Bone marrow (tissue), 2 donors: ENCODE measurements around the gene DOCK1.
A peak's percentile ranks its signal among the peaks of the same experiment; 100 is the strongest.
"Not testable (repeated sequence)": the region's sequence is repeated elsewhere in the genome, so short reads cannot be mapped to it uniquely, and the experiment has no call there.

Source experiments
- DNase-seq, 2 donors: peaks; one replicate each; lab custom pipeline; 2025; lab: John Stamatoyannopoulos, UW

Gene DOCK1

GRCh38 chr10:126904818-126905701, at the start of gene DOCK1:
TSS of gene DOCK1 (plus strand) at chr10:126905428. CDS start at chr10:126905518, 90 bp downstream.
- peak in 1 of 2 donors; percentile 8 for DNase-seq

- DNase-seq = no peak
Measured at GRCh38 chr10:126857178-126857806, 47.9 kb upstream of the DOCK1 start.

DNA sequence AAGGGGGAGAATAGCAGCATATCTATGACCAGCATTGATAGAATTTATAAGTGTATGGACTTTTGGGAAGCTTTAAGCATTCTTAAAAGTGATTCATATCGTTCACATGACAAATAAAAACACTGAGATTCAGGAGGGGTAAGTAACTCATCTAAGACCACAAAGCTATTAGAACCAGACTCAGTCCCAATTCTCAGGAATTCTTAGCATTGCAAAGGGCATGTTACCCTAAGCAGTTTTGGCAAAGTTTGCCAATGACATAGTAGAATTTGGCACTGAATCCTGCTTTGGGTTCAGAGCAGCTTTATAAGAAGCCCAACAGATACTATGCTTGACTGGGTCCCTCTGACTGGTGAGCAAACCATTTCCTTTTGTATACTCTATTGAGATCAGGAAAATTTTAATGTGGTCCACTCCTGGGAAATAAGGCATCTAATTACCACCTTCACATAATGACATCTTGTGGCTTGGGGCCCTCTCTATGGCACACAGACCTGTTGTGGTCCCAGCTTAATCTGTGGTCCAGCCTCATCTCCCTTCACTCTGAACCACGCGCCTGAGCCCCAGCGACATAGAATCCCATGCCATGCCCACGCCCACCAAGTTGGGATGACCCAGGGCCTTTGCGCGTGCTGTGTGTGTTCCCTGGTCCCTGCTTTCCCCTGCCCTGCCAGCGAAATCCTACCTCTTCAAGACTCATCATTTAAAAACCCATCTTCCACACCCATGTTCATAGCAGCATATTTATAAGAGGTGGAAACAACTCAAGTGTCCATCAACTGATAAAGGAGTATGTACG, 37.5 kb upstream of the DOCK1 start:
- no peak for DNase-seq

DNA sequence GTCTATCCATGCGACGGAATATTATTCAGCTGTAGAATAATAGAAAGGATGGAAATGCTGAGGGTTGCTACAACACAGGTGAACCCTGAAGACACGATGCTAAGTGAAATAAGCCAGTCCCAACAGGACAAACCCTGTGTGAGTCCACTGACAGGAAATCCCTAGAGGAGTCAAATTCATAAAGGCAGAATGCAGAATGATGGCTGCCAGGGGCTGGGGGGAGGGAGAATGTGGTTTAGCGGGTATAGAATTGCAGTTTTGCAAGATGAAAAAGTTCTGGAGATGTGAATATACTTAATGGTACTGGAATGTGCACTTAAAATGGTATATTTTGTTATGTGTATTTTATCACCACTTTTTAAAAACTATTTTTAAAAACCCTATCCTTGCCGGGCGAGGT, 36.9 kb upstream of the DOCK1 start:
- DNase-seq = no peak

GRCh38 chr10:126872135-126872534, 33.1 kb upstream of the DOCK1 start:
- no peak for DNase-seq

DNA sequence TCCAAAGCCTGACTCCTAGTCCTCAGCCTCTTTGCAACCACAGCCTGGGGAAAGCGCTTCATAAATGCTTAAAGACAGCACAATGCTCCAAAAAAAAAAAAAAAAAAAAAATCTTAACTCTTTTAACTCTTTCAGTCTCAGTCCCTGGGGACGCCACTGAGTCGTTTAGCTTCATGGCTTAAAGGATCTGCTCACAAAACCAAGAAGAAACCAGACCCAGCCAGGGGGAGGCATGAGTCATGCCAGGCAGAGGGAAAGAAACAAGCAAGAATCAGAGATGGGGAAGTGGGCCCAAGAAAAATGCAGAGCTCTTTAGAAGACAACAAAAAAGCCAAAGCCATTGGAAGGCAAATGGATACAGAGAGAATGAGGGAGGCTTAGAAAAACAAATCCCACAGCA, 32.5 kb upstream of the DOCK1 start:
- DNase-seq = no peak

DNA sequence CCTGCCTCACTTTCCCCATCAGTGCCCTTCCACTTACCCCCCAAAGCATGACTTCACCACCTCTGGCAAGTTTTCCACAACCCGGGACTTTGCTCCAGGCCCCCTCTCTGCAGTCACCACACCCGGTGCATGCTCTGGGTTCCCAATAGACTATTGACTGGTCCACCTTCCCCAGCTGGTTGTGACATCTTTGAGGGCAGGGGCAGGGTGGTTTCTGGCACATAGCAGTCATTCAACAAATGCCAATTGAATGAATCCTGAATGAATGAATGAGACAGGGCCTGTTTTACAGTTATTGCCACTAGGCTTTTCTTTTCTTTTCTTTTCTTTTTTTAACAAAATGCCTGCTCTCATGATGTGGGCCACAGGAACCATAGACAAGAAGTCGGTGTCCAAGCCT, 28.8 kb upstream of the DOCK1 start:
- DNase-seq = no peak

DNA sequence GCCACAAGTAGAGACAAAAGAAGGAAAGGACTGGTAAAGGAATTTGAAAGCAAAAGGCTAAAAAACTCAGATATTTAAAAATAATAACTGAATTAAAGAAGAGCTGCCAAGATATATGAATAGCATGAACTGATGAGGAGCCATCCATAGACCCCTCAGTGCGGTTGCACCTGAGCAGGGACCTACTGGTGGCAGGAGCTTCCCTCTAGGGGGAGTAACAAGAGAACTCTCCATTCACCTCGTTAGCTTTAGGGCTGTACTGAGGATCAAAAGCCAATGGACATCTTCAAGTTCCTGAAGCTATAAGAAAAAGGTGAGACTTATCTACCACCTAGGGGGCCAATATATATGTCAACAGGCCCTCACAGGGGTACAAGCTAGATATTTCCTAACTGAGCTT, 27.8 kb upstream of the DOCK1 start:
- no peak for DNase-seq

DNA sequence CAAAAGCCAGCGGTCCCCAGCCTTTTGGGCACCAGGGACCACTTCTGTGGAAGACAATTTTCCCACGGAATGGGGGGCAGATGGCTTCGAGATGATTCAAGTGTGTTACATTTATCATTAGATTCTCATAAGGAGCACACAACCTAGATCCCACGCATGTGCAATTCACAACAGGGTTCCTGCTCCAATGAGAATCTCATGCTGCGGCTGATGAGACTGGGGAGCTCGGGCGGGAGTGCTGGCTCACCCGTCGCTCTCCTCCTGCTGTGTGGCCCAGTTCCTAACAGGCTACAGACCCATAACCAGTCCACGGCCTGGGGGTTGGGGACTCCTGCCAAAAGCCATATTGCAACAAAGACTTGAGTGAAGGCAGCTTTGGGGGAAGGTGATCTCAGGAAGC, 26.6 kb upstream of the DOCK1 start:
- DNase-seq = no peak

DNA sequence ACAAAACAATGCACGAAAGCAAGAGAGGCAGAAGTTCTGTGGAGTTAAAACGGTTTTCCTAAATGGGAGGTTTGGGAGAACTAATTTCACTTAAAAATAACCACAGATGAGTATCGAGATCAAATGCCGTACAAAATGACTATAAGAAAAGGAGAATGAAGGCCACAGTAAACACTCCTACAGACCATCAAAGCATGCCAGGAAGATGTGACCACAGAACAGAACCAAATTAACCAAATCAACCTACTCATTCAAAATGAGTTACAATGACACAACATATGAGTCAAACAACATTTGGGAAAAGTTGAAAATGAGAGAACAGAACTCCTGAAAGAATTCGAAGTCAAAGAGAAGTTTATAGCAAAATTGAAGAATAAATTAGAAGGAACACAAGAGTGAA, 24.3 kb upstream of the DOCK1 start:
- no peak for DNase-seq

GRCh38 chr10:126882055-126882454, 23.2 kb upstream of the DOCK1 start:
- DNase-seq = not testable (repeated sequence)

DNA sequence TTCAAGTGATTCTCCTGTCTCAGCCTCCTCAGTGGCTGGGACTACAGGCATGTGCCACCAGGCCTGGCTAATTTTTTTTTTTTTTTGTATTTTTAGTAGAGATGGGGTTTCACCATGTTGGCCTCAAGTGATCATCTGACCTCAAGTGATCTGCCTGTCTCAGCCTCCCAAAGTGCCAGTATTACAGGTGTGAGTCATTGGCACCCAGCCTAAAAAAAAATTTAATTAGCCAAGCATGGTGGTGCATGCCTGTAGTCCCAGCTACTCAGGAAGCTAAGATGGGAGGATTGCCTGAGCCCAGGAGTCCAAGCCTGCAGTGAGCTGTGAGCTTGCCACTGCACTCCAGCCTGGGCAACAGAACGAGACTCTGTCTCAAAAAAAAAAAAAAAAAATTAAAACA, 16.8 kb upstream of the DOCK1 start:
- not testable (repeated sequence) for DNase-seq

DNA sequence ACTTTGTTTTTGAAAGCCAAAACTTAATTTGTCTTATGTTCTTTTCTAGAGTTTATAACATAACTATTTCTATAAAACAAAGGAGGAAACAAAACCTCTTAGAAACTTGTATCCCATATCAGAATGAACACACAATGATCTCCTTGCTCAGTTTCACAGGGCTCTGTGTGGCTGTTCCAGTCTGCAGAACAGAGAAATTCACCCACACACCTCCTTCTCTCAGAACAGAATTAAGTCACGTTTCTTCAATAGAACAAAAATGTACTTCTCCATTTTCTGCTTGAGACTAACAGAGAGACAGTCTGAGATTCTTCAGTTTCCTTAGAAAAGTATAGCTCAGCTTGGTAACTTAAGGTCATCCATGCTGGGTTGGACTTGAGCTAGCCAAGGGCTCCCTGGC, 15.8 kb upstream of the DOCK1 start:
- no peak for DNase-seq

GRCh38 chr10:126890797-126891196, 14.4 kb upstream of the DOCK1 start:
- not testable (repeated sequence) for DNase-seq

GRCh38 chr10:126892226-126893175, 12.7 kb upstream of the DOCK1 start:
- DNase-seq = no peak

DNA sequence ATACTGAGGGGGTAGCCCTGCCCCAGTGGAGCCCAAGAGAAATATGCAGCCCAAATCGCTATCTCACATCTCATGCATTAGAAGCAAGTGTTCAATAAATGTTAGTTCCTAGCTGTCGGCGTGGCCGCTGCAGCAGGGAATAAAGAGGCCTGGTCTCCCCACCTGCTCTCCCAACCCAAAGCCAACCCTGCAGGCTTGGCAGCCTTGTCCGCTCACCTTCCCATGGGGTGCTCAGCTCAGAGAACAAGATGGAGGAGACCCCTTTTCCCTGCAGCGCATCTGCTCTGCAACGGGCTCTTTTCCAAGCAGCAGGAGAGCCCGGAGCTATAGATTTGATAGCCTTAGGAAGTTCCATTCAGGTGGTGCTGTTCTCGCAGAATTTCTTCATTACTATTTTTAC, 12.0 kb upstream of the DOCK1 start:
- DNase-seq = no peak

DNA sequence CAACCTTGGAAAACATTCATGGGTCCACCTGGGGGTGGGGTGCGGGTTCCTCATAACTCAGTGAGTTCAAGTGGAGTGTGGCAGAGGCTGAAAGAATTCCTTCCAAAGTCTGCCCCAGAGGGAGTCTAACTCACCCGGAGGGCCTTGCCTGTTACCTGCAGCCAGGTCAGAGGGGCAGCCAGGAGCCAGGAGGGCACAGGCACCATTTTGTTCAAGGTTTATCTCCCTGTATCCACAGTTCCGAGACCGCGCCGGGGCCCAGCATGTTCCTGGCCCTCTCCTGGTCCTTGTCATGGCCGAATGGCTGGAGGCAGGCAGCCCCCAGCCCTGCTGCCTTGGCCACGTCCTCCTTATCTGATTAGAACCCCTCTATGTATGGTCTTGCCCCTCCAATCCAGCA, 11.4 kb upstream of the DOCK1 start:
- no peak for DNase-seq

DNA sequence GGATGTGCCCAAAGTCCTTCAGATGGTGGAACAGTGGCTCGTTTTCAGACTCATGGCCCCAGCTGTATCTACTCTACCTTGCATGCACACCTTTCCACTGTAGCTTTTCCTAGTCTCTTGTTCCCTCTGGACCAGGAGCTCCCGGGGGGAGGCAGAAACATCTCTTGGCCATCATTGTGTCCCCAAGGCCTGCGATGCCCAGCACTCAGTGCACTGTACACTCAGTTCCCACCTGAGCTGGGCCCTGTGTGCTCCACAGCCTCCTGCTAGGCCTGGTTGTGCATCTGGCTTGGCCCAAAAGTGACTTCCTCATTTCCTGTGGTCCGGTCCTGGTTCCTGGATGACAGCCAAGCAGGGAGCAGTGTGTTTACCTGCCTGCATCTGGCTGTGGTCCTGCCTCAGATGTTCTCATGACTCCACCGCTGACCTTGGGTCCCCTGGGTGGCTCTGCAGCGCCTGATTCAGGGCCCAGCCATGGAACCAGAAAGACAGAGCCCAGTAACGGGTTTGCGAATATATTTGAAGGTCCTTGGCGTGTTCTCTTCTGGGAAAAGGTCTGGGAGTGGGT, 9.9 kb upstream of the DOCK1 start:
- DNase-seq = no peak

- DNase-seq = no peak
Measured at GRCh38 chr10:126898460-126898859, 6.8 kb upstream of the DOCK1 start.

GRCh38 chr10:126899529-126899928, 5.7 kb upstream of the DOCK1 start:
- DNase-seq = not testable (repeated sequence)

DNA sequence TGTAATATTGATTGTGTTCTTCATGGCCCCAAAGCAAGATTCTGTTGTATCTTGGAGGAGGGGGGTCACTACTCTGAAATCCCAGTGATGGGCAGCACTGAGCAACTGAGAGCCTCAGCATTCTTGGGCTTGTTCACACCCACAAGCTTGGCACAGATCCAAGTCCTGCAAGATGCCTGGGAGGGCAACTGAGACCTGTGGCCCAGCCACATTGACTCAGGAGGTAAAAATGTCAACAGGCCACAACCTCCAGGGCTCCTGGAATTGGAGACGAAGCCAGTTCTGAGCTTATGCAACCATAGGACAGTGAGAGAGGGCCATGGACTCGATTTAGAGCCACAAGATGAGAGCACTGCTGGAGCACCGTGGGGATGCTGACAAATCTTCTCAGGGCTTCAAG, 3.1 kb upstream of the DOCK1 start:
- no peak for DNase-seq
